ENCODE results near the gene CCDC13. TPM values are rescaled to one million over a fixed set of nuclear protein-coding genes. Genes with fewer than 3 reads are reported as not detected.

Gene CCDC13
- total and polyA plus RNA-seq, 10 of the 15 experiments (the other 5 are each of a cell fraction or from before 2014, with no cell fraction given), result 0.13 to 0.81 (median 0.30) TPM; not detected in 4

DNA sequence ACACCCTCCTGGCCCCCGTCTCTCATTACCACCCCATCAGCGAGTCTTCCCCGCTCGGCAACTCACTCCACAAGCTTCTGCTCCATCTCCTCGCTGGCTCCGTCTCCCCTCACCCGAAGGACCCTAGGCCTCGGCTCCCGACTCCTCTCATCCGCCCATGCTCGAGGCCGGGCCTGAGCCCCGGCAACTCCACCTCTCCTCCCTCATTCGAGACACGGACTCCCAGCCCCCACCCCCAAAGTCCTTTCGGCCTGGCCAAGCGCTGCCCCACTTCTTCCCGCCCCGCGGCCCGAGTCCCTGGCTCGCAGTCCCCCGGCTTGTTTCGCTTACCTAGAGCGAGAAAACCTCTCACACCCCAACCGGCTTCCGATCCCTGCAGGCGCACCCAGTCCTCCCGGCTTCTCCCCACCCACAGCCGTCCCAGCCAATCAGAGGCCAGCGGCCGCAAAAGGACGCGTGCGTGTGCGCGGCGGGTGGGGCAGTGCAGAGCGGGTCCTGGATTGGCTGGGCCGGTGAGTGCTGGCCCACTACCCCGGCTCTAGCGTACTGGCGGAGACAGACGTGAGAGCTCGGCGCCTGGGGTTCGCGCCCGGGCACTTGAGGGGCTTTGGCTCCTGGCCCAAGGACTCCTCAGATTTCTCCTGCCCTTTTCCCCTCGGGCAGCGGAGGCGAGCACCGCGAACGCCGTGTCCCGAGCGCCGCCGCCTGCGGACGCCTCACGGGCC is 31.2 kb upstream of the CCDC13 start, which contains the start of gene HIGD1A (continued):
- TF ChIP-seq, protein P1, sequence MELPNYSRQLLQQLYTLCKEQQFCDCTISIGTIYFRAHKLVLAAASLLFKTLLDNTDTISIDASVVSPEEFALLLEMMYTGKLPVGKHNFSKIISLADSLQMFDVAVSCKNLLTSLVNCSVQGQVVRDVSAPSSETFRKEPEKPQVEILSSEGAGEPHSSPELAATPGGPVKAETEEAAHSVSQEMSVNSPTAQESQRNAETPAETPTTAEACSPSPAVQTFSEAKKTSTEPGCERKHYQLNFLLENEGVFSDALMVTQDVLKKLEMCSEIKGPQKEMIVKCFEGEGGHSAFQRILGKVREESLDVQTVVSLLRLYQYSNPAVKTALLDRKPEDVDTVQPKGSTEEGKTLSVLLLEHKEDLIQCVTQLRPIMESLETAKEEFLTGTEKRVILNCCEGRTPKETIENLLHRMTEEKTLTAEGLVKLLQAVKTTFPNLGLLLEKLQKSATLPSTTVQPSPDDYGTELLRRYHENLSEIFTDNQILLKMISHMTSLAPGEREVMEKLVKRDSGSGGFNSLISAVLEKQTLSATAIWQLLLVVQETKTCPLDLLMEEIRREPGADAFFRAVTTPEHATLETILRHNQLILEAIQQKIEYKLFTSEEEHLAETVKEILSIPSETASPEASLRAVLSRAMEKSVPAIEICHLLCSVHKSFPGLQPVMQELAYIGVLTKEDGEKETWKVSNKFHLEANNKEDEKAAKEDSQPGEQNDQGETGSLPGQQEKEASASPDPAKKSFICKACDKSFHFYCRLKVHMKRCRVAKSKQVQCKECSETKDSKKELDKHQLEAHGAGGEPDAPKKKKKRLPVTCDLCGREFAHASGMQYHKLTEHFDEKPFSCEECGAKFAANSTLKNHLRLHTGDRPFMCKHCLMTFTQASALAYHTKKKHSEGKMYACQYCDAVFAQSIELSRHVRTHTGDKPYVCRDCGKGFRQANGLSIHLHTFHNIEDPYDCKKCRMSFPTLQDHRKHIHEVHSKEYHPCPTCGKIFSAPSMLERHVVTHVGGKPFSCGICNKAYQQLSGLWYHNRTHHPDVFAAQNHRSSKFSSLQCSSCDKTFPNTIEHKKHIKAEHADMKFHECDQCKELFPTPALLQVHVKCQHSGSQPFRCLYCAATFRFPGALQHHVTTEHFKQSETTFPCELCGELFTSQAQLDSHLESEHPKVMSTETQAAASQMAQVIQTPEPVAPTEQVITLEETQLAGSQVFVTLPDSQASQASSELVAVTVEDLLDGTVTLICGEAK (IDR thresholded peaks at IDR 0.05; ENCODE audit: borderline replicate concordance), result no peak
- TF ChIP-seq RFX5 (IDR thresholded peaks at IDR 0.05; ENCODE audit: low read depth, low read length), result peak; percentile 87
- 0 out of 2 replicates have a peak, but pooled peaks have one; percentile 10 for TF ChIP-seq DPF2 (IDR thresholded peaks at IDR 0.05)
- TF ChIP-seq, protein P2, sequence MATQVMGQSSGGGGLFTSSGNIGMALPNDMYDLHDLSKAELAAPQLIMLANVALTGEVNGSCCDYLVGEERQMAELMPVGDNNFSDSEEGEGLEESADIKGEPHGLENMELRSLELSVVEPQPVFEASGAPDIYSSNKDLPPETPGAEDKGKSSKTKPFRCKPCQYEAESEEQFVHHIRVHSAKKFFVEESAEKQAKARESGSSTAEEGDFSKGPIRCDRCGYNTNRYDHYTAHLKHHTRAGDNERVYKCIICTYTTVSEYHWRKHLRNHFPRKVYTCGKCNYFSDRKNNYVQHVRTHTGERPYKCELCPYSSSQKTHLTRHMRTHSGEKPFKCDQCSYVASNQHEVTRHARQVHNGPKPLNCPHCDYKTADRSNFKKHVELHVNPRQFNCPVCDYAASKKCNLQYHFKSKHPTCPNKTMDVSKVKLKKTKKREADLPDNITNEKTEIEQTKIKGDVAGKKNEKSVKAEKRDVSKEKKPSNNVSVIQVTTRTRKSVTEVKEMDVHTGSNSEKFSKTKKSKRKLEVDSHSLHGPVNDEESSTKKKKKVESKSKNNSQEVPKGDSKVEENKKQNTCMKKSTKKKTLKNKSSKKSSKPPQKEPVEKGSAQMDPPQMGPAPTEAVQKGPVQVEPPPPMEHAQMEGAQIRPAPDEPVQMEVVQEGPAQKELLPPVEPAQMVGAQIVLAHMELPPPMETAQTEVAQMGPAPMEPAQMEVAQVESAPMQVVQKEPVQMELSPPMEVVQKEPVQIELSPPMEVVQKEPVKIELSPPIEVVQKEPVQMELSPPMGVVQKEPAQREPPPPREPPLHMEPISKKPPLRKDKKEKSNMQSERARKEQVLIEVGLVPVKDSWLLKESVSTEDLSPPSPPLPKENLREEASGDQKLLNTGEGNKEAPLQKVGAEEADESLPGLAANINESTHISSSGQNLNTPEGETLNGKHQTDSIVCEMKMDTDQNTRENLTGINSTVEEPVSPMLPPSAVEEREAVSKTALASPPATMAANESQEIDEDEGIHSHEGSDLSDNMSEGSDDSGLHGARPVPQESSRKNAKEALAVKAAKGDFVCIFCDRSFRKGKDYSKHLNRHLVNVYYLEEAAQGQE (IDR thresholded peaks at IDR 0.05; ENCODE audit: low read depth, low read length), result no peak
- no peak for TF ChIP-seq ZNF217 (IDR thresholded peaks at IDR 0.05)
- TF ChIP-seq SREBF1 (IDR thresholded peaks at IDR 0.05; ENCODE audit: low read length), result no peak
- peak; percentile 66 for TF ChIP-seq POLR2AphosphoS2 (IDR thresholded peaks at IDR 0.05; ENCODE audit: low read depth, low read length)
- TF ChIP-seq SMC3 (IDR thresholded peaks at IDR 0.05; ENCODE audit: borderline replicate concordance, low read length), result no peak
- TF ChIP-seq BCL11A (IDR thresholded peaks at IDR 0.05; ENCODE audit: low read depth, low read length), result no peak
- no peak for TF ChIP-seq YY1 (IDR thresholded peaks at IDR 0.05; ENCODE audit: low read depth, low read length)
- TF ChIP-seq NRF1 (conservative IDR thresholded peaks at IDR 0.05; ENCODE audit: low read depth, low read length), result peak; percentile 48
- no peak for TF ChIP-seq HDAC2 (IDR thresholded peaks at IDR 0.05)
- no peak for TF ChIP-seq GABPA (IDR thresholded peaks at IDR 0.05; ENCODE audit: low read depth)
- TF ChIP-seq NFXL1 (IDR thresholded peaks at IDR 0.05; ENCODE audit: borderline replicate concordance), result no peak
- TF ChIP-seq NBN (IDR thresholded peaks at IDR 0.05), result peak; percentile 66
- TF ChIP-seq POLR2AphosphoS5 (IDR thresholded peaks at IDR 0.05; ENCODE audit: low read length), result peak; percentile 91
- no peak for TF ChIP-seq ZNF274 (IDR thresholded peaks at IDR 0.05; ENCODE audit: insufficient read depth, insufficient read length)
- peak; percentile 20; the same call in 1 of the 2 replicates for TF ChIP-seq BACH1 (IDR thresholded peaks at IDR 0.05; ENCODE audit: borderline replicate concordance)
- peak; percentile 61 for TF ChIP-seq LARP7 (IDR thresholded peaks at IDR 0.05)
- TF ChIP-seq CHD2 (IDR thresholded peaks at IDR 0.05; ENCODE audit: borderline replicate concordance, low read depth, low read length), result no peak; the same call in 1 of the 2 replicates
- TF ChIP-seq RELA (IDR thresholded peaks at IDR 0.05; ENCODE audit: borderline replicate concordance, partially characterized antibody), result peak; percentile 29

Measured in GM12878 (cell line).